PC-3 (cell line): ENCODE measurements around the gene SNAP47. TPM values are rescaled to one million over a fixed set of nuclear protein-coding genes. Genes with fewer than 3 reads are reported as not detected.

Experiments used
- ATAC-seq: fragments of 200-7000 bp; cut with Tn5 transposase; 2 replicates; pipeline ENCODE4 v1.9.1; 2020; ENCODE audit warnings: mild to moderate bottlenecking, moderate library complexity
- BruUV-seq: library from RNA; stranded (reverse); fragments of 400-500 nt; replicated peaks from 2 replicates; lab custom pipeline; 2021; lab: Mats Ljungman, UMichigan
- CTCF ChIA-PET: fragments of 300-600 bp; sonication (Branson Sonifier 250); formaldehyde crosslinking; loops from one replicate; lab custom pipeline; 2022; ENCODE audit warnings: antibody characterized with exemption; lab: Charles Lee
- POLR2A ChIA-PET: fragments of 300-600 bp; sonication (Branson Sonifier 250); formaldehyde crosslinking; loops from one replicate; lab custom pipeline; 2022; ENCODE audit warnings: antibody characterized with exemption; ENCODE audit not compliant: unreplicated experiment; lab: Charles Lee
- DNase-seq: peaks from one replicate; pipeline ENCODE4 v3.0.0-alpha.2; 2015
- H2AFZ ChIP-seq: fragments of 300-600 bp; sonication (generic); 2 replicates; pipeline ENCODE4 v1.6.0; 2016; ENCODE audit warnings: antibody characterized with exemption, low read length
- H3F3A ChIP-seq: fragments of 300-600 bp; sonication (generic); one replicate; pipeline ENCODE4 v1.6.0; 2017; ENCODE audit warnings: antibody characterized with exemption, low read length, control low read depth, mild to moderate bottlenecking; ENCODE audit not compliant: unreplicated experiment
- H3K27ac ChIP-seq: fragments of 300-600 bp; sonication (generic); 2 replicates; pipeline ENCODE4 v1.5.1; 2016; ENCODE audit warnings: mild to moderate bottlenecking, low read length
- H3K27me3 ChIP-seq: fragments of 300-600 bp; sonication (generic); 2 replicates; pipeline ENCODE4 v1.6.1; 2016; ENCODE audit warnings: low read length, mixed read lengths
- H3K36me3 ChIP-seq: fragments of 300-600 bp; sonication (generic); 2 replicates; pipeline ENCODE4 v1.6.1; 2016; ENCODE audit warnings: low read depth, mixed run types, low read length, mixed read lengths
- H3K4me1 ChIP-seq: fragments of 300-600 bp; sonication (generic); 2 replicates; pipeline ENCODE4 v1.5.1; 2016; ENCODE audit warnings: low read length; ENCODE audit not compliant: insufficient read depth
- H3K4me2 ChIP-seq: fragments of 300-600 bp; sonication (generic); 2 replicates; pipeline ENCODE4 v1.6.0; 2016; ENCODE audit warnings: low read length
- H3K4me3 ChIP-seq: fragments of 300-600 bp; sonication (generic); 2 replicates; pipeline ENCODE4 v1.5.1; 2016; ENCODE audit warnings: mild to moderate bottlenecking, low read length, mixed read lengths
- H3K79me2 ChIP-seq: fragments of 300-600 bp; sonication (generic); 2 replicates; pipeline ENCODE4 v1.6.1; 2017; ENCODE audit warnings: low read length, mixed read lengths
- H3K9ac ChIP-seq: fragments of 300-600 bp; sonication (generic); 2 replicates; pipeline ENCODE4 v1.6.0; 2016; ENCODE audit warnings: mild to moderate bottlenecking, low read length
- H3K9me2 ChIP-seq: fragments of 300-600 bp; sonication (generic); replicated peaks from 2 replicates; pipeline ENCODE4 v1.6.1; 2016; ENCODE audit warnings: mixed run types, low read length, mixed read lengths
- H3K9me3 ChIP-seq: fragments of 300-600 bp; sonication (generic); 2 replicates; pipeline ENCODE4 v1.6.1; 2016; ENCODE audit warnings: low read length, mixed read lengths
- H4K20me1 ChIP-seq: fragments of 300-600 bp; sonication (generic); 2 replicates; pipeline ENCODE4 v1.6.1; 2016; ENCODE audit warnings: low read length, mixed read lengths
- EZH2 ChIP-seq: fragments of 300-600 bp; sonication (generic); IDR thresholded peaks from one replicate; pipeline ENCODE4 v1.6.1; 2017; ENCODE audit warnings: antibody characterized with exemption, mild to moderate bottlenecking, low read length; ENCODE audit not compliant: unreplicated experiment
- EZH2phosphoT487 ChIP-seq: fragments of 300-600 bp; sonication (generic); IDR thresholded peaks from 2 replicates; pipeline ENCODE4 v1.6.1; 2018; ENCODE audit warnings: mild to moderate bottlenecking, antibody characterized with exemption, low read length, borderline replicate concordance
- intact Hi-C: fragments of 100-400 bp; cut with micrococcal nuclease; formaldehyde crosslinking; loops from 2 replicates; pipeline ENCODE4 v1.9.0; 2023
- total RNA-seq: library from RNA; depleted of rRNA; stranded (reverse); fragments of >200 nt; gene quantifications from 2 replicates; pipeline ENCODE4 v1.2.3, GENCODE V29; 2014
- TF ChIP-seq, protein P1 (sequence below): fragments of 300-600 bp; sonication (generic); conservative IDR thresholded peaks from 2 replicates; pipeline ENCODE4 v1.5.1; 2017; ENCODE audit warnings: antibody characterized with exemption, low read depth, mild to moderate bottlenecking, low read length

SNAP47 gene
- total RNA-seq, 1 experiment from 2014 or later, result 123 TPM

DNA sequence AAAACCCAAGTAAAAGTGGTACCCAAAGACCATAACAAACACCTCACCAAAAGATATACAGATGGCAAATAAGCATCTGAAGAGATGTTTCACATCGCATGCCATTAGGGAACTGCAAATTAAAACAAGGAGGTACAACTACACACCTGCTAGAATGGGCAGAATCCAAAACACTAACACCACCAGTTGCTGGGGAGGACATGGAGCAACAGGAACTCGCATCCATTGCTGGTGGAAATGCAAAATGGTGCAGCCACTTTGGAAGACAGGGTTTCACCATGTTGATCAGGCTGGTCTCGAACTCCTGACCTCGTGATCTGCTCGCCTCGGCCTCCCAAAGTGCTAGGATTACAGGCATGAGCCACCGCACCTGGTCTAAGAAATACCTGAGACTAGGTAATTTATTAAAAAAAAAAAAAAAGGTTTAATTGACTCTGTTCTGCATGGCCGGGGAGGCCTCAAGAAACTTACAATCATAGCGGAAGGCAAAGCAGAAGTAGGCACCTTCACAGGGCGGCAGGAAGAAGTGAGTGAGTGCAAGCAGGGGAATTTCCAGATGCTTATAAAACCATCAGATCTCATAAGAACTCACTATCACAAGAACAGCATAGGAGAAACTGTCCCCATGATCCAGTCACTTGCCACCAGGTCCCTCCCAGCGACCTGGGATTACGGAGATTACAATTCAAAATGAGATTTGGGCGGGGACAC, 50.0 kb downstream of the SNAP47 start:
- Histone ChIP-seq H4K20me1 (no peaks in the 10 kb centered on the region), H3K27me3 (no peaks in the 10 kb centered on the region), H3K79me2 (no peaks in the 10 kb centered on the region), H3K27ac (no peak overlapping the region), H3K9me3 (no peaks in the 10 kb centered on the region), H3K36me3 (peaks cover 5% of the 10 kb centered on the region; the same call in 1 of the 2 replicates), H3K4me3 (no peak overlapping the region), H3K9ac (no peak overlapping the region), H3K4me2 (no peak overlapping the region), H3K9me2 (no peaks in the 10 kb centered on the region), H2AFZ (no peak overlapping the region), H3K4me1 (peaks cover 18% of the 10 kb centered on the region), H3F3A (no peaks in the 10 kb centered on the region)
- no peak for DNase-seq
- ChIA-PET CTCF (no interaction called here), POLR2A (no interaction called here)
- TF ChIP-seq EZH2, result no peak
- TF ChIP-seq, protein P1, sequence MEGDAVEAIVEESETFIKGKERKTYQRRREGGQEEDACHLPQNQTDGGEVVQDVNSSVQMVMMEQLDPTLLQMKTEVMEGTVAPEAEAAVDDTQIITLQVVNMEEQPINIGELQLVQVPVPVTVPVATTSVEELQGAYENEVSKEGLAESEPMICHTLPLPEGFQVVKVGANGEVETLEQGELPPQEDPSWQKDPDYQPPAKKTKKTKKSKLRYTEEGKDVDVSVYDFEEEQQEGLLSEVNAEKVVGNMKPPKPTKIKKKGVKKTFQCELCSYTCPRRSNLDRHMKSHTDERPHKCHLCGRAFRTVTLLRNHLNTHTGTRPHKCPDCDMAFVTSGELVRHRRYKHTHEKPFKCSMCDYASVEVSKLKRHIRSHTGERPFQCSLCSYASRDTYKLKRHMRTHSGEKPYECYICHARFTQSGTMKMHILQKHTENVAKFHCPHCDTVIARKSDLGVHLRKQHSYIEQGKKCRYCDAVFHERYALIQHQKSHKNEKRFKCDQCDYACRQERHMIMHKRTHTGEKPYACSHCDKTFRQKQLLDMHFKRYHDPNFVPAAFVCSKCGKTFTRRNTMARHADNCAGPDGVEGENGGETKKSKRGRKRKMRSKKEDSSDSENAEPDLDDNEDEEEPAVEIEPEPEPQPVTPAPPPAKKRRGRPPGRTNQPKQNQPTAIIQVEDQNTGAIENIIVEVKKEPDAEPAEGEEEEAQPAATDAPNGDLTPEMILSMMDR, result no peak
- TF ChIP-seq EZH2phosphoT487, result no peak
- no peak for ATAC-seq
- no TSS peak for BruUV-seq
- intact Hi-C loops, result loop anchor here (10.0 kb wide), 1 partner anchor 380 kb away; the partner anchor contains the start of gene IBA57

DNA sequence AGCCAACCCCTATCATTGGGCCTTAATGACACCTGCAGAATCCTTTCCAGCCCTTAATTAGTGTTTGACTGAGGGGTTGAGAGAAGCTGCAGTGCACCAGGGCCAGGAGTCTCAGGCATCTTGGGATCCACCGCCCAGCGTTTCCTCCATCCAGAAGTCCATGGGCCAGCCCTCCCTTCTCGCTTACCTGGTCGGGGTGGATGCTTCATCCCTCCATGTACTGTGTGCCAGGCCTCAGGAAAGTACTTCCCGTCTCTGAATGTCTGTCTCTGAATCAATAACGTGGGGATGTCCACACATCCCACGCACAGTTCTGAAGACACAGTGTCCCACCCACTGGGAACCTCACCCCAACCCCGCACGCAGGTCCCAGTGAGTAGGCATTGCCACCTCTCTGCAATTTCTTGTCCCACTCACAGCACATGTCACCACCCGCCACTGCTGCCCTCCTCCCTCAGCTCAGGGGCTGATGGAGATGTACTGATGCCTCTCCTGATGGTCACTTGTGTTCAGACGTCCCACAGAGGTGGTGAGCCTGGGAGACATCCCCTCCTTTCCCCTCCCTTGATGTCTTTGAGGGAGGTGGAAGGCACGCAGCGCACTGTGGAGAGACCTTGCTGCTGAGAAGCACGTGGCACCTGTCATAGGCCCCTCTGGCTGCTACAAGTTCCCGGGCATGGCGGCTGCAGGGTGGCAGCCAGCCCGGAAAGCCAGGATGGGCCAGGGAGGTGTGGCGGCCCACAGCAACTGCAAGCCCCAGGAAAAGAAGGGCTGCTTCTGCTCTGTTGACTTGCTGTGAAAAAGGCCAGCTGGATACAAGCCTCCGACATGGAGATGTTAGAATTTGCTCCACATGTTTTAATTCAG, 50.8 kb downstream of the SNAP47 start:
- H3K27me3 ChIP-seq, result no peaks in the 10 kb centered on the region
- no peak overlapping the region for H3K27ac ChIP-seq
- no peak overlapping the region for H3K4me3 ChIP-seq
- peaks cover 5% of the 10 kb centered on the region; the same call in 1 of the 2 replicates for H3K36me3 ChIP-seq
- DNase-seq (no peak), ATAC-seq (no peak)
- no peak overlapping the region for H2AFZ ChIP-seq
- TF ChIP-seq, protein P1, result no peak
- CTCF ChIA-PET, result no interaction called here
- H3K4me1 ChIP-seq, result peaks cover 18% of the 10 kb centered on the region
- BruUV-seq, result no TSS peak
- no peak overlapping the region for H3K4me2 ChIP-seq
- H3F3A ChIP-seq, result no peaks in the 10 kb centered on the region
- H3K9me3 ChIP-seq, result no peaks in the 10 kb centered on the region
- H3K9ac ChIP-seq, result no peak overlapping the region
- intact Hi-C loops, result loop anchor here (10.0 kb wide), 1 partner anchor 379 kb away; the partner anchor contains the start of gene IBA57
- no peaks in the 10 kb centered on the region for H4K20me1 ChIP-seq
- POLR2A ChIA-PET, result no interaction called here
- H3K79me2 ChIP-seq, result no peaks in the 10 kb centered on the region
- H3K9me2 ChIP-seq, result no peaks in the 10 kb centered on the region
